Suprapubic skin (tissue), 4 donors: ENCODE results near the gene ATP2A3. TPM values are rescaled to one million over a fixed set of nuclear protein-coding genes. Genes with fewer than 3 reads are reported as not detected.
A peak's percentile ranks its signal among the peaks of the same experiment; 100 is the strongest.

Source experiments
- DNase-seq, 2 donors: peaks; one replicate each; pipeline ENCODE4 v3.0.0-alpha.2; 2019; ENCODE audit warnings: low spot score in 2 of 2
- H3K27ac ChIP-seq: fragments of 200-600 bp; sonication (generic); one replicate; pipeline ENCODE4 v1.5.1; 2019
- H3K27me3 ChIP-seq: fragments of 200-600 bp; sonication (generic); one replicate; pipeline ENCODE4 v1.5.1; 2019
- H3K36me3 ChIP-seq: fragments of 200-600 bp; sonication (generic); one replicate; pipeline ENCODE4 v1.5.1; 2019
- H3K4me1 ChIP-seq: fragments of 200-600 bp; sonication (generic); one replicate; pipeline ENCODE4 v1.5.1; 2019
- H3K4me3 ChIP-seq: fragments of 200-600 bp; sonication (generic); one replicate; pipeline ENCODE4 v1.5.1; 2019; ENCODE audit warnings: mild to moderate bottlenecking
- H3K9me3 ChIP-seq: fragments of 200-600 bp; sonication (generic); one replicate; pipeline ENCODE4 v1.5.1; 2019
- CTCF ChIP-seq, 2 donors: fragments of 200-600 bp in 1 of 2; fragments of 450-650 bp in 1 of 2; sonication (generic) in 1 of 2; IDR thresholded peaks; one replicate each; pipeline ENCODE4 v1.5.1; 2016 to 2019; ENCODE audit warnings: antibody characterized with exemption in 2 of 2, mild to moderate bottlenecking in 1 of 2, moderate library complexity in 1 of 2
- EP300 ChIP-seq: sonication (generic); formaldehyde crosslinking; IDR thresholded peaks from one replicate; pipeline ENCODE4 v1.6.1; 2017; ENCODE audit warnings: antibody characterized with exemption
- POLR2A ChIP-seq, 2 donors: fragments of 450-650 bp; IDR thresholded peaks; one replicate each; pipeline ENCODE4 v1.6.1; 2017; ENCODE audit warnings: antibody characterized with exemption in 2 of 2, mild to moderate bottlenecking in 2 of 2, moderate library complexity in 2 of 2
- POLR2AphosphoS5 ChIP-seq, 3 donors: sonication (generic); formaldehyde crosslinking; IDR thresholded peaks; one replicate each; pipeline ENCODE4 v1.6.1; 2017; ENCODE audit warnings: antibody characterized with exemption in 3 of 3
- WGBS: methylation state at CpG from one replicate; pipeline ENCODE4 v1.1.5; 2018; 5-methylcytosine and 5-hydroxymethylcytosine counted together
- total RNA-seq, 4 donors: library from RNA; depleted of rRNA; stranded (reverse); fragments of >200 nt; gene quantifications; one replicate each; pipeline ENCODE4 v1.1.0, GENCODE V29; 2016

The ATP2A3 gene
- total RNA-seq, 4 donors from 2014 or later: 22.4 to 61.7 (median 34.7) TPM

- no peaks in the 10 kb centered on the region for H3K36me3 ChIP-seq
- no peaks in the 10 kb centered on the region for H3K27me3 ChIP-seq
- H3K27ac ChIP-seq: no peak overlapping the region
- WGBS: 81% methylated on average over 16 of the region's 23 CpGs
- DNase-seq: peak in 1 of 2 donors; percentile 35
- peaks cover 18% of the 10 kb centered on the region for H3K4me1 ChIP-seq
- TF ChIP-seq CTCF (IDR thresholded peaks at IDR 0.05) (no peak), POLR2A (IDR thresholded peaks at IDR 0.05) (no peak), EP300 (no peak), POLR2AphosphoS5 (IDR thresholded peaks at IDR 0.05) (no peak)
- H3K4me3 ChIP-seq: no peak overlapping the region
- H3K9me3 ChIP-seq: no peaks in the 10 kb centered on the region
These were observed 17.2 kb upstream of the ATP2A3 start for GRCh38 chr17:3981455-3981854.

- no peaks in the 10 kb centered on the region for H3K27me3 ChIP-seq
- 70% methylated on average over 10 of the region's 19 CpGs for WGBS
These were observed 16.3 kb upstream of the ATP2A3 start for GRCh38 chr17:3980381-3981014.

GRCh38 chr17:3979290-3979611 lies 15.0 kb upstream of the ATP2A3 start:
- Histone ChIP-seq H3K27ac (no peak overlapping the region), H3K36me3 (no peaks in the 10 kb centered on the region), H3K4me1 (peaks cover 20% of the 10 kb centered on the region), H3K27me3 (no peaks in the 10 kb centered on the region), H3K4me3 (no peak overlapping the region), H3K9me3 (no peaks in the 10 kb centered on the region)
- no peak for TF ChIP-seq POLR2AphosphoS5 (IDR thresholded peaks at IDR 0.05)
- 95% methylated on average over 4 of the region's 4 CpGs for WGBS
- no peak for DNase-seq

More at GRCh38 chr17:3980381-3981014, 16.3 kb upstream of the ATP2A3 start:
- Histone ChIP-seq H3K36me3 (no peaks in the 10 kb centered on the region), H3K4me3 (no peak overlapping the region), H3K4me1 (peaks cover 20% of the 10 kb centered on the region), H3K27ac (no peak overlapping the region), H3K9me3 (no peaks in the 10 kb centered on the region)
- no peak for TF ChIP-seq EP300
- TF ChIP-seq POLR2A (IDR thresholded peaks at IDR 0.05): no peak
- no peak for TF ChIP-seq CTCF (IDR thresholded peaks at IDR 0.05)
- no peak for TF ChIP-seq POLR2AphosphoS5 (IDR thresholded peaks at IDR 0.05)
- DNase-seq: peak in 1 of 2 donors; percentile 35

GRCh38 chr17:3978421-3979289 lies 14.4 kb upstream of the ATP2A3 start:
- WGBS: 76% methylated on average over 6 of the region's 6 CpGs
- peak in 1 of 3 donors; percentile 65 for TF ChIP-seq POLR2AphosphoS5 (IDR thresholded peaks at IDR 0.05)
- TF ChIP-seq EP300: no peak
- Histone ChIP-seq H3K36me3 (no peaks in the 10 kb centered on the region), H3K27ac (peak overlapping the region; percentile 45), H3K4me1 (peaks cover 15% of the 10 kb centered on the region), H3K9me3 (no peaks in the 10 kb centered on the region), H3K27me3 (no peaks in the 10 kb centered on the region), H3K4me3 (no peak overlapping the region)
- peak in 1 of 2 donors; percentile 54 for DNase-seq

- H3K27me3 ChIP-seq: peaks cover 3% of the 10 kb centered on the region
- 54% methylated on average over 2 of the region's 9 CpGs for WGBS
- no peak for TF ChIP-seq POLR2AphosphoS5 (IDR thresholded peaks at IDR 0.05)
- no peak for TF ChIP-seq CTCF (IDR thresholded peaks at IDR 0.05)
- H3K4me3 ChIP-seq: no peak overlapping the region
- DNase-seq: peak in 1 of 2 donors; percentile 27
- H3K9me3 ChIP-seq: no peaks in the 10 kb centered on the region
- H3K27ac ChIP-seq: peak overlapping the region; percentile 45
- no peaks in the 10 kb centered on the region for H3K36me3 ChIP-seq
- peaks cover 15% of the 10 kb centered on the region for H3K4me1 ChIP-seq
These were observed 13.2 kb upstream of the ATP2A3 start for GRCh38 chr17:3977387-3977786.

- H3K9me3 ChIP-seq: no peaks in the 10 kb centered on the region
- TF ChIP-seq CTCF (IDR thresholded peaks at IDR 0.05): no peak
- peak in 1 of 3 donors; percentile 49 for TF ChIP-seq POLR2AphosphoS5 (IDR thresholded peaks at IDR 0.05)
- peaks cover 3% of the 10 kb centered on the region for H3K27me3 ChIP-seq
- no peak overlapping the region for H3K4me3 ChIP-seq
- no peaks in the 10 kb centered on the region for H3K36me3 ChIP-seq
- peak in 1 of 2 donors; percentile 79 for DNase-seq
- peaks cover 15% of the 10 kb centered on the region for H3K4me1 ChIP-seq
- 24% methylated on average over 8 of the region's 17 CpGs for WGBS
- peak overlapping the region; percentile 45 for H3K27ac ChIP-seq
These were observed 12.5 kb upstream of the ATP2A3 start for GRCh38 chr17:3976675-3977171.
